GM12875 (cell line): ENCODE data around the gene SUPT16H.
A peak's percentile ranks its signal among the peaks of the same experiment; 100 is the strongest.
"Not testable (repeated sequence)": the region's sequence is repeated elsewhere in the genome, so short reads cannot be mapped to it uniquely, and the experiment has no call there.

Source experiments
- H3K4me3 ChIP-seq: one replicate; pipeline ENCODE4 v1.5.1; 2011; ENCODE audit warnings: low read depth, low read length, control low read depth
- TF ChIP-seq, protein P1 (sequence below): IDR thresholded peaks from 2 replicates; pipeline ENCODE4 v1.5.1; 2011; ENCODE audit warnings: low read depth, mild to moderate bottlenecking, control low read depth, inconsistent platforms, low read length, moderate library complexity, borderline replicate concordance; ENCODE audit not compliant: insufficient read depth

The SUPT16H gene

DNA sequence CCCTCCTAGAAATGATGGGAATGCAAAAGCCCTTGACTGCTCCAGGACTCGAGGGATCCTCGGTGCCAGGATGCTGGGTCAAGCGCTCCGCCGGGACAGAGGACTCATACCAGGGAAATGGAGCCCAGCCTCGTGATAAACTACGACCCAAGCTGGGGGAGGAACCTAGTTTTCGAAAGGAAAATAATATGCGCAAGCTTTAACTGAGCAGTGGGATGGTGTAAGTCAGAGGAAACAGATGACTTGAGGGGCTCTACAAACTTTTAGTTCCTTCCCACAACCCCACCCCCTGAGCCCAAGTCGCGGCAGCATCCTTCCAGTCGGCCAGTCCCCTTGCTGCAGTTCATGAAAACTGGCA is 654 bp upstream of the SUPT16H start:
- peak overlapping the region; percentile 55 for H3K4me3 ChIP-seq
- TF ChIP-seq, protein P1, sequence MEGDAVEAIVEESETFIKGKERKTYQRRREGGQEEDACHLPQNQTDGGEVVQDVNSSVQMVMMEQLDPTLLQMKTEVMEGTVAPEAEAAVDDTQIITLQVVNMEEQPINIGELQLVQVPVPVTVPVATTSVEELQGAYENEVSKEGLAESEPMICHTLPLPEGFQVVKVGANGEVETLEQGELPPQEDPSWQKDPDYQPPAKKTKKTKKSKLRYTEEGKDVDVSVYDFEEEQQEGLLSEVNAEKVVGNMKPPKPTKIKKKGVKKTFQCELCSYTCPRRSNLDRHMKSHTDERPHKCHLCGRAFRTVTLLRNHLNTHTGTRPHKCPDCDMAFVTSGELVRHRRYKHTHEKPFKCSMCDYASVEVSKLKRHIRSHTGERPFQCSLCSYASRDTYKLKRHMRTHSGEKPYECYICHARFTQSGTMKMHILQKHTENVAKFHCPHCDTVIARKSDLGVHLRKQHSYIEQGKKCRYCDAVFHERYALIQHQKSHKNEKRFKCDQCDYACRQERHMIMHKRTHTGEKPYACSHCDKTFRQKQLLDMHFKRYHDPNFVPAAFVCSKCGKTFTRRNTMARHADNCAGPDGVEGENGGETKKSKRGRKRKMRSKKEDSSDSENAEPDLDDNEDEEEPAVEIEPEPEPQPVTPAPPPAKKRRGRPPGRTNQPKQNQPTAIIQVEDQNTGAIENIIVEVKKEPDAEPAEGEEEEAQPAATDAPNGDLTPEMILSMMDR = no peak

DNA sequence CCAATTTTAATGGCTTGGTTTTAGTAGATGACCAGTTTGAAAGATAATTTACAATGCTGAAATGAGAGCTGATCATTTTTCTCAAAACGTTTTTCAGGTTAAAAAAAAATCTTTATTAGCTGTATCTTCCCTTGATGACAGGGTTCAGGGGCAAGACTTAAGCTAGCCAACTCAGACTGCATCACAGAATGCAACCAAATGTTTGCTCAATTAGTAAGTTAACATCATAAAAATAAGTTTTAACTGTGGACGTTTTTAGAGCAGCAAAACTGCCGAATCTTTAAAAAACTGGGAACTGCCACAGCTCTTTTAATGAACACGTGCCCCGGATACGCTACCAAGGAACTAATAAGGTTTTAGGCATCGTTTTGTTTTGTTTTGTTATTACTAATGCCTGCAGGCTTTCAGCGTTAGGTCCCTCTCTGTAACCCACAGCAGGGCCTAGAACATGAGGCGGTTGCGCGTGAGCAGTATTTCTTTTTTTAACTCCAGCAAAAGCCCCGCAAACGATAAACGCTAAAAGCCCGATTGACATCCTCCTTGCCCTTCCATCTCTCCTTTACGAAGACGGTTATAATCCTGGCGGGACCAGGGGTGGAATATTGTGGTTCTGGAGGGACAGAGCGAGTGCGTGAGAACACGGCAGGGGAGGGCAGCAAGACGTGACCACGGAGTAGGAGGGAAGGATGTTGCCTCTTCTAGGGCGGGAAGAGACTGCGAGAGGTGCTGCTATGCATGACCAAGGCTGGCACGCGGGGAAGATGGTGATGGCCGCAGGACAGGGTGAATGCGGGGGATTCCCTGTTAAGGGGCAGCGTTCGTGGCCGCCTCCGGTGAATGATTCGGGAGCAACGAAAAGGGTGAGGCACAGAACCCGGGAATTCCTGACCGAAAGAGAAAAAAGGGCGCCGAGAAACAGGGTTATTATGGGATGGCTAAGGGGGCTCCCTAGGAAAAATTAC is 652 bp downstream of the SUPT16H start:
- peak overlapping the region; percentile 55 for H3K4me3 ChIP-seq
- TF ChIP-seq, protein P1 = no peak

DNA sequence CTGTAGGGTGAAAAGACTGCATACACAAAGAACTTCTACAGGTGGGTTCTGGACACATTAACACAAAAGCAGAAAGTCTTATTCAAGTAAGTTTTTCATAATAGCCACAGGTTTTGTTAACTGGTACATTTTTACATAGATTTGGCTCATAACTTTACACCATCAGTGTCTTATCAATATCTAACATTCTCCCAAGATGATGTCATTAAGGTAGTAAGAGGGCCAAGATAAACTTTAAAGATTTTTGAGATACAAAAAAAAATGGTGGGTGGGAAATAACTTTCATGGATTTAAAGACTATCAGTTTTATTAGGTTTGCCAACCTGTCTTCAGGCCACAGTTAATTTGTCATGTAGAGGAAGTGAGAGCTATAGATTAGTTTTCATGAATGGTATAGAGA is 1.7 kb downstream of the SUPT16H start:
- TF ChIP-seq, protein P1 = no peak
- no peak overlapping the region for H3K4me3 ChIP-seq

DNA sequence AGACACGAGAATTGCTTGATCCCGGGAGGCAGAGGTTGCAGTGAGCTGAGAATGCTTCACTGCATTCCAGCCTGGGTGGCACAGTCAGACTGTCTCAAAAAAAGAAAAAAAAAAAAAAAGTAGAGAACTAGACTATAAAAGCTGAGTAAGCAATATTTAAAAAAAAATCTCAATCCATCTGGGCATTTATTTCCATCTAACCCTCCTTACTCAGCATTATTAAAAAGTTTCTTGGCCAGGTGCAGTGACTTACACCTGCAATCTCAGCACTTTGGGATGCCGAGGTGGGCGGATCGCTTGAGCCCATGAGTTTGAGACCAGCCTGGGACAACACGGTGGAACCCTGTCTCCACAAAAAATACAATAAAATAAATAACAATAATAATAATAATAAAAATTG is 4.5 kb downstream of the SUPT16H start:
- TF ChIP-seq, protein P1 = no peak
- no peak overlapping the region for H3K4me3 ChIP-seq

DNA sequence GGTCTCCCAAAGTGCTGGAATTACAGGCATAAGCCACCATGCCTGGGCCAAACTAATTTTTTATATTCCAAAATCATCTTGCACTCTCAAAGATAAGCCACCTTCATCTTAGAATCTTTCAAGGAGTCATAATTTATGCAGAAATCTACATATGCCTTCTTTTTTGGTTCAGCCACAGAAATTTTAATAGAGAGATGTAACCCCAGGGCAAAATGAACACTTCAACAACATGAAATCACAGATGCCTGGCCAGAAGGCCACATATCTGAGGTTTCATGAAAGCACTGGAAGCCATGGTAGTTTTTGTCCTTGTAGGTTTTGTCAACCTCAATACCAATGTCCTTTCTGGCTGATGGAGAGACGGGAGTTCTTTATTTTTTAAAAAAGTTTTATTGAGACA is 9.8 kb downstream of the SUPT16H start:
- H3K4me3 ChIP-seq = no peak overlapping the region
- TF ChIP-seq, protein P1 = no peak

DNA sequence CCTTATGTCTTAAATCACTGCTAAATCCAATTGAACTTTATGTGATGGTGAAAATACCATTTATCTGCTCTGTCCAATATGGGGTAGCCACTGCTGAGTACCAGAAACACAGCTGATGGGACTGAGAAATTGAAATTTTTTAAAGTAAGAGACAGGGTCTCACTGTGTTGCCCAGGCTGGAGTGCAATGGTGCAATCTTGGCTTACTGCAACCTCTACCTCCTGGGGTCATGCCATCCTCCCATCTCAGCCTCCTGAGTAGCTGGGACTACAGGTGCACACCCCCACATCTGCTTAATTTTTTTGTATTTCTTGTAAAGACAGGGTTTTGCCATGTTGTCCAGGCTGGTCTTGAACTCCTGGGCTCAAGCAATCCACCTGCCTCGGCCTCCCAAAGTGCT is 11.0 kb downstream of the SUPT16H start:
- H3K4me3 ChIP-seq = not testable (repeated sequence)

DNA sequence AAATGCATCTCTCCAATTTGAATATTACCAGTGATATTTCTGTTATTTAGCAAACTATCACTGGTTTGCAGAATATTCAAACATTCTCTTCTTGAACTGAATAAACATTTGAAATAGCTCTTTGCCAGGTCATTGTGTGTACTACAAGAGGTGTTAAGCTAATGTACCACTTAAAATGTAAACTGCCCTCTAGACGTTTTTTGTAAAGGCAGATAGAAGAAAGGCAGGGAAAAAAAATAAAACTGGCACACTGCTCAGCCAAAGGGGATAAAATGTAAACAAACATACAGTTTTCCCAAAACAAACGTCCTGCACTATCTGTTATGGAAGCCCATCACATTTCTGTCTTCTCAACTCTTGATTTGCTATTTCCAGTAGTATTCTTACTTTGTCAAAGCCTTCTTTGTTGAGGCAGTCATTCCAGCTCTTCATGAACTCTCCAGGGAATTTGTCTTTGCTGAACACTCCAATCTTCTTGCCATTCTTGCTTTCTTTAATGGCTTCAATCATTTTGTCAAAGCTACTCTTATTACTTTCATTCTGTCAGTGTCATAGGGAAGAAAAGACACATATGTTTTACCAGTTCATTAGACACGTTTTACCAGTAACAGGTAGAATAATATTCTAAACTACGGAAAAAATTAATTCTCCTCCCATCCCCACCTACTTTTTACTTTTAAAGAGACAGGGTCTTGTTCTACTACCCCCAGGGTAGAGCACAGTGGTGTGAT is 13.7 kb downstream of the SUPT16H start:
- TF ChIP-seq, protein P1 = no peak
- no peak overlapping the region for H3K4me3 ChIP-seq
